ENCODE measurements around the gene IL17RC.
A peak's percentile ranks its signal among the peaks of the same experiment; 100 is the strongest.
"Not testable (repeated sequence)": the region's sequence is repeated elsewhere in the genome, so short reads cannot be mapped to it uniquely, and the experiment has no call there.

Gene IL17RC

GRCh38 chr3:9872067-9872466 lies 44.8 kb upstream of the IL17RC start:
- not testable (repeated sequence) for H3K36me3 ChIP-seq (replicated peaks in 1 of 2; ENCODE audit: control insufficient read depth in 2 of 2, insufficient read depth in 2 of 2, low read length in 2 of 2); H3K14ac ChIP-seq (ENCODE audit: low read length); H2BK120ac ChIP-seq (ENCODE audit: low read depth, low read length); H2BK12ac ChIP-seq (ENCODE audit: low read length); H3K18ac ChIP-seq (ENCODE audit: low read length); DNase-seq (ENCODE audit: low spot score); H4K91ac ChIP-seq (ENCODE audit: low read depth, low read length, poor library complexity); H3K9me3 ChIP-seq (replicated peaks in 1 of 2; ENCODE audit: control insufficient read depth in 2 of 2, insufficient read depth in 1 of 2, low read depth in 1 of 2, low read length in 2 of 2); H3K27ac ChIP-seq (replicated peaks; ENCODE audit: low read length); H2BK15ac ChIP-seq (ENCODE audit: low read length); H3K79me1 ChIP-seq (ENCODE audit: low read depth, low read length); H3K23ac ChIP-seq (ENCODE audit: low read depth, low read length, poor library complexity); H3K4me3 ChIP-seq (ENCODE audit: low read length in 2 of 2); H3K4me2 ChIP-seq (ENCODE audit: insufficient read depth, low read length, poor library complexity, severe bottlenecking); H2AFZ ChIP-seq (ENCODE audit: low read length); H3K27me3 ChIP-seq (ENCODE audit: control insufficient read depth in 3 of 3, insufficient read depth in 3 of 3, low read depth in 1 of 3, low read length in 3 of 3); H3K4ac ChIP-seq (ENCODE audit: low read length); H3K9ac ChIP-seq (ENCODE audit: low read depth, low read length, poor library complexity); H4K8ac ChIP-seq (ENCODE audit: low read depth, low read length); H3K4me1 ChIP-seq (ENCODE audit: control insufficient read depth in 2 of 2, insufficient read depth in 1 of 2, low read depth in 1 of 2, low read length in 2 of 2); H2AK5ac ChIP-seq (ENCODE audit: low read depth, low read length); H2BK5ac ChIP-seq (ENCODE audit: low read length)
- WGBS, 2 donors (ENCODE audit: extremely low coverage in 2 of 2, insufficient read length in 2 of 2, insufficient replicate concordance in 1 of 2) = no CpG with 5 or more reads among the region's 5 CpGs

- Histone ChIP-seq H3K9me3 (replicated peaks in 1 of 2; ENCODE audit: control insufficient read depth in 2 of 2, insufficient read depth in 1 of 2, low read depth in 1 of 2, low read length in 2 of 2) (no peaks in the 10 kb centered on the region), H2BK5ac (ENCODE audit: low read length) (no peak overlapping the region), H3K4ac (ENCODE audit: low read length) (no peak overlapping the region), H4K8ac (ENCODE audit: low read depth, low read length) (no peak overlapping the region), H3K27me3 (ENCODE audit: control insufficient read depth in 3 of 3, insufficient read depth in 3 of 3, low read depth in 1 of 3, low read length in 3 of 3) (peaks cover 0 to 15% (median 0%) of the 10 kb centered on the region in 3 experiments), H3K14ac (ENCODE audit: low read length) (no peak overlapping the region), H2BK120ac (ENCODE audit: low read depth, low read length) (no peak overlapping the region), H3K36me3 (replicated peaks in 1 of 2; ENCODE audit: control insufficient read depth in 2 of 2, insufficient read depth in 2 of 2, low read length in 2 of 2) (no peaks in the 10 kb centered on the region), H3K18ac (ENCODE audit: low read length) (no peak overlapping the region), H2BK15ac (ENCODE audit: low read length) (no peak overlapping the region), H3K4me1 (ENCODE audit: control insufficient read depth in 2 of 2, insufficient read depth in 1 of 2, low read depth in 1 of 2, low read length in 2 of 2) (no peaks in the 10 kb centered on the region), H3K4me2 (ENCODE audit: insufficient read depth, low read length, poor library complexity, severe bottlenecking) (no peak overlapping the region), H4K91ac (ENCODE audit: low read depth, low read length, poor library complexity) (no peak overlapping the region), H3K4me3 (ENCODE audit: low read length in 2 of 2) (no peak overlapping the region), H3K79me1 (ENCODE audit: low read depth, low read length) (no peaks in the 10 kb centered on the region), H2BK12ac (ENCODE audit: low read length) (no peak overlapping the region), H3K27ac (replicated peaks; ENCODE audit: low read length) (no peak overlapping the region), H3K23ac (ENCODE audit: low read depth, low read length, poor library complexity) (no peak overlapping the region), H2AFZ (ENCODE audit: low read length) (peak overlapping the region; percentile 29), H2AK5ac (ENCODE audit: low read depth, low read length) (no peak overlapping the region), H3K9ac (ENCODE audit: low read depth, low read length, poor library complexity) (no peak overlapping the region)
- DNase-seq (ENCODE audit: low spot score) = no peak
These were observed 41.5 kb upstream of the IL17RC start for GRCh38 chr3:9875448-9875847.

- H3K79me1 ChIP-seq (ENCODE audit: low read depth, low read length); H2BK15ac ChIP-seq (ENCODE audit: low read length); H3K4ac ChIP-seq (ENCODE audit: low read length); H4K8ac ChIP-seq (ENCODE audit: low read depth, low read length); H3K9ac ChIP-seq (ENCODE audit: low read depth, low read length, poor library complexity); H3K4me3 ChIP-seq (ENCODE audit: low read length in 2 of 2); H3K14ac ChIP-seq (ENCODE audit: low read length); H2BK5ac ChIP-seq (ENCODE audit: low read length); H3K4me1 ChIP-seq (ENCODE audit: control insufficient read depth in 2 of 2, insufficient read depth in 1 of 2, low read depth in 1 of 2, low read length in 2 of 2); H3K9me3 ChIP-seq (replicated peaks in 1 of 2; ENCODE audit: control insufficient read depth in 2 of 2, insufficient read depth in 1 of 2, low read depth in 1 of 2, low read length in 2 of 2); H3K4me2 ChIP-seq (ENCODE audit: insufficient read depth, low read length, poor library complexity, severe bottlenecking); H2BK12ac ChIP-seq (ENCODE audit: low read length); H2BK120ac ChIP-seq (ENCODE audit: low read depth, low read length); H3K36me3 ChIP-seq (replicated peaks in 1 of 2; ENCODE audit: control insufficient read depth in 2 of 2, insufficient read depth in 2 of 2, low read length in 2 of 2); H4K91ac ChIP-seq (ENCODE audit: low read depth, low read length, poor library complexity); H3K18ac ChIP-seq (ENCODE audit: low read length); H2AK5ac ChIP-seq (ENCODE audit: low read depth, low read length); H3K27ac ChIP-seq (replicated peaks; ENCODE audit: low read length); DNase-seq (ENCODE audit: low spot score); H3K23ac ChIP-seq (ENCODE audit: low read depth, low read length, poor library complexity); H2AFZ ChIP-seq (ENCODE audit: low read length): not testable (repeated sequence)
- no CpG with 5 or more reads among the region's 4 CpGs for WGBS, 2 donors (ENCODE audit: extremely low coverage in 2 of 2, insufficient read length in 2 of 2, insufficient replicate concordance in 1 of 2)
- H3K27me3 ChIP-seq (ENCODE audit: control insufficient read depth in 3 of 3, insufficient read depth in 3 of 3, low read depth in 1 of 3, low read length in 3 of 3) = peaks cover 0 to 15% (median 0%) of the 10 kb centered on the region in 3 experiments
These were observed 40.6 kb upstream of the IL17RC start for GRCh38 chr3:9876255-9876654.

GRCh38 chr3:9876991-9877390 lies 39.9 kb upstream of the IL17RC start:
- H2BK12ac ChIP-seq (ENCODE audit: low read length) = no peak overlapping the region
- H3K36me3 ChIP-seq (replicated peaks in 1 of 2; ENCODE audit: control insufficient read depth in 2 of 2, insufficient read depth in 2 of 2, low read length in 2 of 2) = no peaks in the 10 kb centered on the region
- H3K4ac ChIP-seq (ENCODE audit: low read length) = no peak overlapping the region
- WGBS, 2 donors (ENCODE audit: extremely low coverage in 2 of 2, insufficient read length in 2 of 2, insufficient replicate concordance in 1 of 2) = no CpG with 5 or more reads among the region's 12 CpGs
- H3K27ac ChIP-seq (replicated peaks; ENCODE audit: low read length) = no peak overlapping the region
- no peaks in the 10 kb centered on the region for H3K9me3 ChIP-seq (replicated peaks in 1 of 2; ENCODE audit: control insufficient read depth in 2 of 2, insufficient read depth in 1 of 2, low read depth in 1 of 2, low read length in 2 of 2)
- no peak overlapping the region for H3K4me2 ChIP-seq (ENCODE audit: insufficient read depth, low read length, poor library complexity, severe bottlenecking)
- no peak overlapping the region for H3K14ac ChIP-seq (ENCODE audit: low read length)
- peaks cover 0 to 15% (median 0%) of the 10 kb centered on the region in 3 experiments for H3K27me3 ChIP-seq (ENCODE audit: control insufficient read depth in 3 of 3, insufficient read depth in 3 of 3, low read depth in 1 of 3, low read length in 3 of 3)
- H2AK5ac ChIP-seq (ENCODE audit: low read depth, low read length) = no peak overlapping the region
- H2BK15ac ChIP-seq (ENCODE audit: low read length) = no peak overlapping the region
- no peak overlapping the region for H2AFZ ChIP-seq (ENCODE audit: low read length)
- H3K23ac ChIP-seq (ENCODE audit: low read depth, low read length, poor library complexity) = no peak overlapping the region
- no peak overlapping the region for H4K8ac ChIP-seq (ENCODE audit: low read depth, low read length)
- H3K9ac ChIP-seq (ENCODE audit: low read depth, low read length, poor library complexity) = no peak overlapping the region
- no peak overlapping the region for H2BK120ac ChIP-seq (ENCODE audit: low read depth, low read length)
- no peaks in the 10 kb centered on the region for H3K4me1 ChIP-seq (ENCODE audit: control insufficient read depth in 2 of 2, insufficient read depth in 1 of 2, low read depth in 1 of 2, low read length in 2 of 2)
- H3K79me1 ChIP-seq (ENCODE audit: low read depth, low read length) = no peaks in the 10 kb centered on the region
- no peak for DNase-seq (ENCODE audit: low spot score)
- no peak overlapping the region for H2BK5ac ChIP-seq (ENCODE audit: low read length)
- no peak overlapping the region for H3K18ac ChIP-seq (ENCODE audit: low read length)
- no peak overlapping the region for H3K4me3 ChIP-seq (ENCODE audit: low read length in 2 of 2)
- H4K91ac ChIP-seq (ENCODE audit: low read depth, low read length, poor library complexity) = no peak overlapping the region
